GM23338 (cell line): ENCODE data around the gene SLC22A5. TPM values are rescaled to one million over a fixed set of nuclear protein-coding genes. Genes with fewer than 3 reads are reported as not detected.
A peak's percentile ranks its signal among the peaks of the same experiment; 100 is the strongest.

Experiments
- ATAC-seq: fragments of 200-7000 bp; cut with Tn5 transposase; 3 replicates; pipeline ENCODE4 v1.9.1; 2020
- DNase-seq: peaks from one replicate; pipeline ENCODE4 v3.0.0-alpha.2; 2015; ENCODE audit warnings: low spot score
- H2AFZ ChIP-seq: fragments of 200-600 bp; sonication (generic); 2 replicates; pipeline ENCODE4 v1.8.0; 2016; ENCODE audit warnings: antibody characterized with exemption, mild to moderate bottlenecking, moderate library complexity
- H3F3A ChIP-seq: fragments of 200-600 bp; sonication (generic); replicated peaks from 2 replicates; pipeline ENCODE4 v1.8.0; 2017; ENCODE audit warnings: antibody characterized with exemption, mixed run types, low read depth
- H3K27ac ChIP-seq: fragments of 200-600 bp; sonication (generic); 2 replicates; pipeline ENCODE4 v1.6.1; 2016; ENCODE audit warnings: low read depth
- H3K27me3 ChIP-seq: fragments of 200-600 bp; sonication (generic); 2 replicates; pipeline ENCODE4 v1.8.0; 2016; ENCODE audit warnings: mild to moderate bottlenecking, mixed run types, moderate library complexity; ENCODE audit not compliant: insufficient read depth
- H3K36me3 ChIP-seq: fragments of 200-600 bp; sonication (generic); 2 replicates; pipeline ENCODE4 v1.8.0; 2016; ENCODE audit warnings: mild to moderate bottlenecking; ENCODE audit not compliant: insufficient read depth
- H3K4me1 ChIP-seq: fragments of 200-600 bp; sonication (generic); 2 replicates; pipeline ENCODE4 v1.8.0; 2016; ENCODE audit warnings: mild to moderate bottlenecking, moderate library complexity; ENCODE audit not compliant: insufficient read depth
- H3K4me2 ChIP-seq: fragments of 200-600 bp; sonication (generic); 2 replicates; pipeline ENCODE4 v1.7.1; 2017; ENCODE audit warnings: mixed run types
- H3K4me3 ChIP-seq: fragments of 200-600 bp; sonication (generic); 2 replicates; pipeline ENCODE4 v1.6.1; 2016; ENCODE audit warnings: mixed run types
- H3K79me2 ChIP-seq: fragments of 200-600 bp; sonication (generic); replicated peaks from 2 replicates; pipeline ENCODE4 v1.8.0; 2017; ENCODE audit warnings: mild to moderate bottlenecking; ENCODE audit not compliant: insufficient read depth
- H3K9me2 ChIP-seq: fragments of 200-600 bp; sonication (generic); 2 replicates; pipeline ENCODE4 v1.8.0; 2017; ENCODE audit not compliant: insufficient read depth
- H4K20me1 ChIP-seq: fragments of 200-600 bp; sonication (generic); replicated peaks from 2 replicates; pipeline ENCODE4 v1.8.0; 2017; ENCODE audit warnings: mild to moderate bottlenecking; ENCODE audit not compliant: insufficient read depth
- H3K27ac Mint-ChIP-seq: 2 replicates; pipeline ENCODE4 v1.8.0; 2020; ENCODE audit warnings: inconsistent platforms, mild to moderate bottlenecking, moderate library complexity, mixed read lengths
- H3K27me3 Mint-ChIP-seq: 3 replicates; pipeline ENCODE4 v1.8.0; 2022; ENCODE audit warnings: low read depth, mild to moderate bottlenecking, moderate library complexity, mixed read lengths, inconsistent platforms; ENCODE audit not compliant: insufficient read depth, poor library complexity
- H3K36me3 Mint-ChIP-seq: 3 replicates; pipeline ENCODE4 v1.8.0; 2021; ENCODE audit warnings: low read depth, mild to moderate bottlenecking, inconsistent platforms, moderate library complexity, mixed read lengths
- H3K4me1 Mint-ChIP-seq: 3 replicates; pipeline ENCODE4 v1.8.0; 2020; ENCODE audit warnings: mild to moderate bottlenecking, inconsistent platforms, mixed read lengths
- H3K4me3 Mint-ChIP-seq: 3 replicates; pipeline ENCODE4 v1.8.0; 2021; ENCODE audit warnings: moderate library complexity, mild to moderate bottlenecking, inconsistent platforms, mixed read lengths
- H3K9me3 Mint-ChIP-seq: 3 replicates; pipeline ENCODE4 v1.8.0; 2020; ENCODE audit warnings: moderate library complexity, mild to moderate bottlenecking, inconsistent platforms, mixed read lengths
- ETS1 ChIP-seq: IDR thresholded peaks from 2 replicates; pipeline ENCODE4 v1.6.1; 2016; ENCODE audit warnings: antibody characterized with exemption
- JUNB ChIP-seq: IDR thresholded peaks from one replicate; pipeline ENCODE4 v1.6.1; 2016; ENCODE audit warnings: antibody characterized with exemption; ENCODE audit not compliant: unreplicated experiment
- NANOG ChIP-seq: IDR thresholded peaks from 2 replicates; pipeline ENCODE4 v1.6.1; 2016; ENCODE audit warnings: antibody characterized with exemption, borderline replicate concordance
- POLR2AphosphoS5 ChIP-seq: IDR thresholded peaks from 2 replicates; pipeline ENCODE4 v1.6.1; 2016; ENCODE audit warnings: antibody characterized with exemption, low read depth
- REST ChIP-seq: IDR thresholded peaks from one replicate; pipeline ENCODE4 v1.6.1; 2018; ENCODE audit warnings: antibody characterized with exemption; ENCODE audit not compliant: unreplicated experiment
- STAT1 ChIP-seq: IDR thresholded peaks from one replicate; pipeline ENCODE4 v1.6.1; 2016; ENCODE audit warnings: antibody characterized with exemption; ENCODE audit not compliant: unreplicated experiment
- ZNF114 ChIP-seq: fragments of 250-450 bp; sonication (Bioruptor Pico); IDR thresholded peaks from 2 replicates; pipeline ENCODE4 v1.5.0; 2020; ENCODE audit warnings: mild to moderate bottlenecking, moderate library complexity
- ZNF331 ChIP-seq: fragments of 250-450 bp; sonication (Bioruptor Pico); IDR thresholded peaks from 2 replicates; pipeline ENCODE4 v1.5.0; 2020; ENCODE audit warnings: low read depth, mild to moderate bottlenecking, moderate library complexity
- ZNF462 ChIP-seq: fragments of 250-450 bp; sonication (Bioruptor Pico); IDR thresholded peaks from 2 replicates; pipeline ENCODE4 v1.5.0; 2020; ENCODE audit warnings: mild to moderate bottlenecking, moderate library complexity
- polyA plus RNA-seq: library from polyadenylated mRNA; unstranded; fragments of >200 nt; fragmentation: Nextera tagmentation; extraction: Ambion mirVana; gene quantifications from 2 replicates; pipeline ENCODE4 v1.2.1, GENCODE V29; 2016
- total RNA-seq: library from RNA; depleted of rRNA; stranded (reverse); fragments of >200 nt; shearing (Covaris generic); gene quantifications from 2 replicates; pipeline ENCODE4 v1.2.3, GENCODE V29; 2014

SLC22A5 gene
- total and polyA plus RNA-seq, 2 experiments from 2014 or later, result 1.9 to 2.4 TPM

GRCh38 chr5:132354381-132355139 lies 14.9 kb upstream of the SLC22A5 start:
- ATAC-seq, result peak; percentile 88
- peaks cover 16% of the 10 kb centered on the region for H3K36me3 Mint-ChIP-seq
- TF ChIP-seq ZNF331 (CRISPR knock-in tag) (no peak), ZNF462 (CRISPR knock-in tag) (0 out of 2 replicates have a peak, but pooled peaks have one; percentile 22)

GRCh38 chr5:132355140-132355765 lies 14.3 kb upstream of the SLC22A5 start:
- H3K27me3 ChIP-seq, result no peaks in the 10 kb centered on the region
- no peaks in the 10 kb centered on the region for H3K79me2 ChIP-seq
- no peak overlapping the region for H3K4me3 ChIP-seq
- peaks cover 9% of the 10 kb centered on the region for H3K4me1 Mint-ChIP-seq
- no peaks in the 10 kb centered on the region for H3K36me3 ChIP-seq
- H3K4me3 Mint-ChIP-seq, result no peak overlapping the region
- no peak overlapping the region for H3K27ac Mint-ChIP-seq
- peaks cover 4% of the 10 kb centered on the region for H3K27me3 Mint-ChIP-seq
- H3K36me3 Mint-ChIP-seq, result peaks cover 9% of the 10 kb centered on the region; the same call in 2 of the 3 replicates
- H2AFZ ChIP-seq, result peak overlapping the region; percentile 8
- H3K9me3 Mint-ChIP-seq, result peaks cover 10% of the 10 kb centered on the region
- H3K4me2 ChIP-seq, result peak overlapping the region; percentile 66
- peaks cover 12% of the 10 kb centered on the region for H3K4me1 ChIP-seq
- H3K9me2 ChIP-seq, result 0 out of 2 replicates have a peak, but pooled peaks cover 10% of the 10 kb centered on the region
- no peaks in the 10 kb centered on the region for H3F3A ChIP-seq
- H3K27ac ChIP-seq, result no peak overlapping the region
- ATAC-seq, result no peak
- DNase-seq, result no peak
- no peaks in the 10 kb centered on the region for H4K20me1 ChIP-seq
- no peak for TF ChIP-seq STAT1
- TF ChIP-seq ETS1, result no peak
- no peak for TF ChIP-seq REST
- TF ChIP-seq ZNF331 (CRISPR knock-in tag), result no peak
- no peak for TF ChIP-seq JUNB
- TF ChIP-seq POLR2AphosphoS5, result no peak
- TF ChIP-seq ZNF114 (CRISPR knock-in tag), result no peak
- TF ChIP-seq NANOG, result no peak

More at GRCh38 chr5:132354381-132355139, 14.9 kb upstream of the SLC22A5 start:
- H3K4me2 ChIP-seq, result peak overlapping the region; percentile 66
- H3K27ac ChIP-seq, result no peak overlapping the region
- H2AFZ ChIP-seq, result peak overlapping the region; percentile 8
- Mint-ChIP-seq H3K9me3 (peaks cover 16% of the 10 kb centered on the region), H3K4me1 (peaks cover 9% of the 10 kb centered on the region), H3K4me3 (no peak overlapping the region), H3K27me3 (peaks cover 4% of the 10 kb centered on the region), H3K27ac (no peak overlapping the region; the same call in 1 of the 2 replicates)
- no peaks in the 10 kb centered on the region; the same call in 1 of the 2 replicates for H3K36me3 ChIP-seq
- peak; percentile 47 for DNase-seq
- 0 out of 2 replicates have a peak, but pooled peaks cover 10% of the 10 kb centered on the region for H3K9me2 ChIP-seq
- no peaks in the 10 kb centered on the region for H3K79me2 ChIP-seq
- no peaks in the 10 kb centered on the region for H3K27me3 ChIP-seq
- H3F3A ChIP-seq, result no peaks in the 10 kb centered on the region
- peaks cover 12% of the 10 kb centered on the region for H3K4me1 ChIP-seq
- no peak overlapping the region for H3K4me3 ChIP-seq
- no peaks in the 10 kb centered on the region for H4K20me1 ChIP-seq
